ENCODE results near the gene DACT2. TPM values are rescaled to one million over a fixed set of nuclear protein-coding genes. Genes with fewer than 3 reads are reported as not detected.

The DACT2 gene, protein sequence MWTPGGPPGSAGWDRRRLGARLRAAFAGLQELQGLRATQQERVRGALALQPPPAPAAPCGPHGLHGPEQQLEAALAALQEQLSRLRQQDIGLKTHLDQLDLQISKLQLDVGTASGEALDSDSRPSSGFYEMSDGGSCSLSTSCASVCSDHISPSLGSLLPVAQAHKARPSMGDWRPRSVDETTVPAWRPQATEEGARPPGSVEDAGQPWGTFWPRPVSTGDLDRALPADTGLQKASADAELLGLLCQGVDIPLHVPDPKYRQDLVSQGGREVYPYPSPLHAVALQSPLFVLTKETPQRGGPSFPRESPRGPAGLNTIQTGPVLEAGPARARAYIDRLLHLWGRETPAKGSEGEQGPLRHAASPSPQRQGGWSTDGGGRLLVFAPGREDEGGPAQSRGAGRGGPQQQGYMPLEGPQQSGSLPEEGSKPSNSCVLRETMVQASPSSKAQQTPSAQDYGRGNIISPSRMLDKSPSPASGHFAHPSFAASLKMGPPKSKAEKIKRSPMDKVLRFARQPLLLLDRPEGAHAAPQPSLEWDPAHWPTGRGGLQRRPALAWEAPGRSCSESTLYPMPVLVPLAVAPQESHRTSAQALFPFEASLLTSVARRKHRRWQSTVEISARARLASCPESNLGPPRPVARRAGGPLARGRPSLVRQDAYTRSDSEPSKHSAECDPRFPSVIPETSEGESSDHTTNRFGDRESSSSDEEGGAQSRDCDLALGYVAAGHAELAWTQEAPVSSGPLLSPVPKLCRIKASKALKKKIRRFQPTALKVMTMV
- not detected for total RNA-seq

DNA sequence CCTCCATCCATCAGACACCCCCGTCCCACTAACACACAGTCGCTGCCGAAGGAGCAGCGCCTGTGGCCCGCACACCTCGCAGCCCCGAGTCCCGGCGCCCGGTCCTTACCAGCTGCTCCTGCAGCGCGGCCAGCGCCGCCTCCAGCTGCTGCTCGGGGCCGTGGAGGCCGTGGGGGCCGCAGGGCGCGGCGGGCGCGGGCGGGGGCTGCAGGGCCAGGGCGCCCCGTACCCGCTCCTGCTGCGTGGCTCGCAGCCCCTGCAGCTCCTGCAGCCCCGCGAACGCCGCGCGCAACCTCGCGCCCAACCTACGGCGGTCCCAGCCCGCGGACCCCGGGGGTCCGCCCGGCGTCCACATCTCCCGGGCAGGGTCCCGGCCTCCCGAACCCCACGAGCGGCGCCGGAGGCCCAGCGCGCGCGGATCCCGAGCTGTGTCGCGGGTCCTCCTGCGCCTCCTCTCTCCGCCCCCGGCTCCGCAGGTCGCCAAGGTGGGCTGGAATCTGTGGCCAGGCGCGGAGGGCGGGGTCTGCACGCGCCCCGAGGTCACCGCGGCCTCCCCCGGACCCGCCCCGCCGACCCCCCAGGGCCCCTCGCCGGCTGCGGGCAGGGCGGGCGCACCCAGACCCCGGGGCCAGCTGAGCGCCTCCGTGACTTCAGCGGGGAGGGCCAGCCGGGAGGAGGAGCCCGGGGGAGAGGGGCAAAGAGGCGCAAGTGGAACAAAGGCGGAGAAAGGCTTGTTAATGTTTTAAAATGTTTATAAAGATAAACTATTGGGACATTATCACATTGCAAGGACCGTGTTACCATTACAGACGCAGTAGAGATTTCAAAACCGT is at the start of gene DACT2:
Gene DACT2, minus strand, starts transcription at position 499 of the 833 bp plus-strand sequence. Its CDS starts 144 bp downstream, at position 355.

Other genes with a start within 250 kb of the DACT2 start
- gene FRMD1, start 240.6 kb downstream of the DACT2 start, total RNA-seq: not detected
- not detected for gene SMOC2, start 121.4 kb upstream of the DACT2 start, total RNA-seq

Data from melanocyte of skin (primary cell).